Measurements from ENCODE around the gene PCNX2. TPM values are rescaled to one million over a fixed set of nuclear protein-coding genes. Genes with fewer than 3 reads are reported as not detected.

PCNX2 gene
- polyA plus RNA-seq, 1 donor (not counting 4 experiments of a cell fraction or from before 2014, with no cell fraction given) = 18.0 TPM

DNA sequence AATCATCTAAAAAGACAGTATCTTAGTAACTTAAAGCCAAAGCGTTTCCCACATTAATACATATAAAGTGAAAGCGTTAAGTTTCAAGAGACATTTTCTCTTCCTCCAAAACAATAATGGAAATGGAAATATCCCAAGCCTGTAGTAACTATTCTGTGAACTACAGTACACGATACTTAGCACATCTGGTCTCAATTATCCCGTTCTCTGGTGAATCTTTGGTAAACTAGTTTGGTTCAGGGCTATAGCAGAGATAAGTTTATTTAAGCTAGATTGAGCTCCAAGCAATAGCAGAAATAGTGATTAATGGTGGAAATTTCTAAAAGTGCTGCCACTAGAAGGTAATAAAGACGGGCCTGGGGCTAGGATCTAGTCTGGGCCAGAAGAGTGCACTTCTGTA, 55.2 kb downstream of the PCNX2 start:
- no peak for DNase-seq (ENCODE audit: low read depth, low spot score)
- H3K79me2 ChIP-seq (ENCODE audit: control insufficient read depth, insufficient read depth, low read length) = no peaks in the 10 kb centered on the region
- H3K4me3 ChIP-seq (ENCODE audit: control insufficient read depth in 2 of 3, extremely low read depth in 1 of 3, insufficient read depth in 2 of 3, low read depth in 1 of 3, low read length in 3 of 3) = no peak overlapping the region
- no peak overlapping the region for H3K9ac ChIP-seq (ENCODE audit: control insufficient read depth, extremely low read depth, insufficient read depth, low read length)
- no peak for FAIRE-seq
- H3K27me3 ChIP-seq (ENCODE audit: control insufficient read depth, extremely low read depth, insufficient read depth, low read length) = no peaks in the 10 kb centered on the region
- H3K4me2 ChIP-seq (ENCODE audit: control insufficient read depth, extremely low read depth, insufficient read depth, low read depth, low read length) = no peak overlapping the region
- H3K36me3 ChIP-seq (ENCODE audit: control insufficient read depth in 2 of 2, extremely low read depth in 1 of 2, insufficient read depth in 2 of 2, low read length in 2 of 2) = peaks cover 5 to 9% of the 10 kb centered on the region in 2 experiments
- H4K20me1 ChIP-seq (ENCODE audit: control insufficient read depth, extremely low read depth, insufficient read depth, low read length) = no peaks in the 10 kb centered on the region
- no peak overlapping the region for H3K27ac ChIP-seq (ENCODE audit: control insufficient read depth, insufficient read depth, low read length)
- no peaks in the 10 kb centered on the region for H3K9me1 ChIP-seq (ENCODE audit: control insufficient read depth, extremely low read depth, insufficient read depth, low read length)
- H2AFZ ChIP-seq (ENCODE audit: control insufficient read depth, low read length) = no peak overlapping the region
- no peak for TF ChIP-seq EZH2 (IDR thresholded peaks at IDR 0.05; ENCODE audit: low read length)
- TF ChIP-seq, protein P1, sequence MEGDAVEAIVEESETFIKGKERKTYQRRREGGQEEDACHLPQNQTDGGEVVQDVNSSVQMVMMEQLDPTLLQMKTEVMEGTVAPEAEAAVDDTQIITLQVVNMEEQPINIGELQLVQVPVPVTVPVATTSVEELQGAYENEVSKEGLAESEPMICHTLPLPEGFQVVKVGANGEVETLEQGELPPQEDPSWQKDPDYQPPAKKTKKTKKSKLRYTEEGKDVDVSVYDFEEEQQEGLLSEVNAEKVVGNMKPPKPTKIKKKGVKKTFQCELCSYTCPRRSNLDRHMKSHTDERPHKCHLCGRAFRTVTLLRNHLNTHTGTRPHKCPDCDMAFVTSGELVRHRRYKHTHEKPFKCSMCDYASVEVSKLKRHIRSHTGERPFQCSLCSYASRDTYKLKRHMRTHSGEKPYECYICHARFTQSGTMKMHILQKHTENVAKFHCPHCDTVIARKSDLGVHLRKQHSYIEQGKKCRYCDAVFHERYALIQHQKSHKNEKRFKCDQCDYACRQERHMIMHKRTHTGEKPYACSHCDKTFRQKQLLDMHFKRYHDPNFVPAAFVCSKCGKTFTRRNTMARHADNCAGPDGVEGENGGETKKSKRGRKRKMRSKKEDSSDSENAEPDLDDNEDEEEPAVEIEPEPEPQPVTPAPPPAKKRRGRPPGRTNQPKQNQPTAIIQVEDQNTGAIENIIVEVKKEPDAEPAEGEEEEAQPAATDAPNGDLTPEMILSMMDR (optimal IDR thresholded peaks at IDR 0.05 in 1 of 3, IDR thresholded peaks at IDR 0.05 in 1 of 3, conservative IDR thresholded peaks at IDR 0.05 in 1 of 3; ENCODE audit: extremely low read depth in 1 of 3, insufficient read depth in 2 of 3, low read length in 3 of 3) = no peak
- H3K9me3 ChIP-seq (ENCODE audit: control insufficient read depth, low read depth, low read length) = no peaks in the 10 kb centered on the region
- dilution Hi-C loops (cut with MboI; ENCODE audit: extremely low pct_ligation_motif_present, low sequenced_read_pairs) = no loop called here
- H3K4me1 ChIP-seq (ENCODE audit: control insufficient read depth, extremely low read depth, insufficient read depth, low read length) = no peaks in the 10 kb centered on the region

DNA sequence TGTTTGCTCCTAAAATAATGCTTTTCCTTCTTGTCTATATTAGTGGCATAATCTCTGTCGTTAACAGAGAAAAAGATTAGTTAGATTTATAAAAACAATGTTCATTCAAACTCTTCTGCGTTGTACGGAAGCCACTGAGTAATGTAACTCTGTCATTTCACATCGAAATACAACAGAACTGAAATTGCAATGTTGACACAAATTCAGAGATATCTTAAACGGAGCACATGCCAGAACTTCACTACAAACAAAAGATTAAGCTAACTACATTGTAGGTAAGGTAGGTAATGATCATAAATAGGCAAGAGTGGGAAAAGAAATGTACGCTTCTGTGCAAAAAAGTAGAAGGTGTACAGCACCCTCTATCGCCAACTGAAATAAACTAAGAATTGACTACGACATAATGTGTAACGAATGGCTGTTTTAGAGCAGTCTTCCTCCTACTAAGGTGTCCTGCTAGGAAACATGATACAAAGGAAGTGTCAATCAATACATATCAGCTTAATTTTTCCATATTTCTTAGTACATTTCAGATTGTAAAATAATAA, 56.6 kb downstream of the PCNX2 start:
- dilution Hi-C loops (cut with MboI; ENCODE audit: extremely low pct_ligation_motif_present, low sequenced_read_pairs) = no loop called here
- Histone ChIP-seq H3K27me3 (ENCODE audit: control insufficient read depth, extremely low read depth, insufficient read depth, low read length) (no peaks in the 10 kb centered on the region), H3K79me2 (ENCODE audit: control insufficient read depth, insufficient read depth, low read length) (no peaks in the 10 kb centered on the region), H3K27ac (ENCODE audit: control insufficient read depth, insufficient read depth, low read length) (no peak overlapping the region), H3K9ac (ENCODE audit: control insufficient read depth, extremely low read depth, insufficient read depth, low read length) (no peak overlapping the region), H3K9me3 (ENCODE audit: control insufficient read depth, low read depth, low read length) (no peaks in the 10 kb centered on the region), H3K9me1 (ENCODE audit: control insufficient read depth, extremely low read depth, insufficient read depth, low read length) (no peaks in the 10 kb centered on the region), H3K4me1 (ENCODE audit: control insufficient read depth, extremely low read depth, insufficient read depth, low read length) (no peaks in the 10 kb centered on the region), H3K36me3 (ENCODE audit: control insufficient read depth in 2 of 2, extremely low read depth in 1 of 2, insufficient read depth in 2 of 2, low read length in 2 of 2) (peaks cover 5 to 11% of the 10 kb centered on the region in 2 experiments), H3K4me3 (ENCODE audit: control insufficient read depth in 2 of 3, extremely low read depth in 1 of 3, insufficient read depth in 2 of 3, low read depth in 1 of 3, low read length in 3 of 3) (no peak overlapping the region), H2AFZ (ENCODE audit: control insufficient read depth, low read length) (no peak overlapping the region), H3K4me2 (ENCODE audit: control insufficient read depth, extremely low read depth, insufficient read depth, low read depth, low read length) (no peak overlapping the region), H4K20me1 (ENCODE audit: control insufficient read depth, extremely low read depth, insufficient read depth, low read length) (no peaks in the 10 kb centered on the region)
- DNase-seq (ENCODE audit: low read depth, low spot score) = no peak
- FAIRE-seq = no peak
- TF ChIP-seq, protein P1 (optimal IDR thresholded peaks at IDR 0.05 in 1 of 3, IDR thresholded peaks at IDR 0.05 in 1 of 3, conservative IDR thresholded peaks at IDR 0.05 in 1 of 3; ENCODE audit: extremely low read depth in 1 of 3, insufficient read depth in 2 of 3, low read length in 3 of 3) = no peak
- no peak for TF ChIP-seq EZH2 (IDR thresholded peaks at IDR 0.05; ENCODE audit: low read length)
